Stimulated activated CD4-positive, alpha-beta T cell treated with anti-CD3 and anti-CD28 coated beads, TNF-alpha, amount 100 ng/mL, for 48 hours (primary cell): ENCODE measurements around the gene ELOA.
"Not testable (repeated sequence)": the region's sequence is repeated elsewhere in the genome, so short reads cannot be mapped to it uniquely, and the experiment has no call there.

Source experiments
- DNase-seq, 3 donors: peaks; one replicate each; pipeline ENCODE4 v3.0.0-alpha.2; 2020; ENCODE audit warnings: low read depth in 3 of 3

The ELOA gene

DNA sequence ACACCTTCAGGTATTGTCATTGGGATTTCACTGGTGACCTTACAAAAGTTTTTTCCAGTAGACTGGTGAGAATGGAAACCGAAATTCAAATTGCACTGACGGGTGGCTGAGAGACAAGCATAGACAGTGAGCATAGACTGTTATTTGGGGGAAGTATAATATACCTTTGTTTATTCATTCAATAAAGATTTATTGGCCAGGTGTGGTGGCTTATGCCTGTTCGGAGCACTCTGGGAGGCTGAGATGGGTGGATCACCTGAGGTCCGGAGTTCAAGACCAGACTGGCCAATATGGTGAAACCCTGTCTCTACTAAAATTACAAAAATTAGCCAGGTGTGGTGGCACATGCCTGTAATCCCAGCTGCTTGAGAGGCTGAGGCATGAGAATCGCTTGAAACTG is 10.0 kb upstream of the ELOA start:
- DNase-seq = not testable (repeated sequence)

DNA sequence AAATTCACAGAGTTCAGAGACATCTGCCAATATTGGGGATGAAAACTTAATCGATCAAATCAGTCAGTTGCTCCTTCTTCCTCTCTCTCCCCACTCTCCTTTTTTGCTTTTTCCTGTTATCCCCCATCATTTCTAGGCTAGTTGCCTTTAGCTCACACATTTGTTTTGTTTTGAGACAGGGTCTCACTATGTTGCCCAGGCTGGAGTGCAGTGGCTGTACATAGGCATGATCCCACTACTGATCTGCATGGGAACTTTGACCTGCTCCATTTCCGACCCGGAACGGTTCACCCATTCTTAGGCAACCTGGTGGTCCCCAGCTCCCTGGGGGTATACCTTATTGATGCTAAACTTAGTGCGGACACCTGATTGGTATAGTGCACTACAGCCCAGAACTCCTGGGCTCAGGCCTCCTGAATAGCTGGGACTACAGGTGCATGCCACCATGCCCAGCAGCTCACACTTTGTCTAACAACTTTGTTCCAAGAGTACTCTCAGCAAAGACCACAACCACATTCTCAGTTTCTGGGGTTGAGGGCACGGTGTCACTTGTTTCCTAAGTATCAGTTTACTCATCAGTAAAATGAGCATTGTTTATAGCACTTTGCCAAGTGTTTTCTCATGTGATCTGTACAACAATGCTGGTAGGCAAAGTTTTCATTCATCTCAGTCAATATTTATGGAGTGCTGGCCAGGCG is 6.7 kb upstream of the ELOA start:
- no peak for DNase-seq

DNA sequence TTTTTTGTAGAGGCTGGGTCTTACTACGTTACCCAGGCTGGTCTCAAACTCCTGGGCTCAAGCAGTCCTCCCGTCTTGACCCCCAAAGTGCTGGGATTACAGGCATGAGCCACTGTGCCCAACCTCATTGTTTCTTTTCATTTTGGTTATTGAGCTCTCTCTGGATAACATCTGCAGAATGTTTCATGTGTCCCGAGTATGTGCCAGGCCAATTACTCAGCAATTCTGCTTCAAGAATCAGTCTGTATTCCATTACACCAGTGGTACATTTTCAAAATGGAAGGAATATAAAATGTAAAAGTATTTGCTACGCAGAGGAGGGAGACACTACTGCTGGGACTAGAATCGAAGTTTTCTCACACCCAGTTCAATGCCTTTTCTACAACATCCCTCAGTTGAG is 1.7 kb upstream of the ELOA start:
- no peak for DNase-seq

DNA sequence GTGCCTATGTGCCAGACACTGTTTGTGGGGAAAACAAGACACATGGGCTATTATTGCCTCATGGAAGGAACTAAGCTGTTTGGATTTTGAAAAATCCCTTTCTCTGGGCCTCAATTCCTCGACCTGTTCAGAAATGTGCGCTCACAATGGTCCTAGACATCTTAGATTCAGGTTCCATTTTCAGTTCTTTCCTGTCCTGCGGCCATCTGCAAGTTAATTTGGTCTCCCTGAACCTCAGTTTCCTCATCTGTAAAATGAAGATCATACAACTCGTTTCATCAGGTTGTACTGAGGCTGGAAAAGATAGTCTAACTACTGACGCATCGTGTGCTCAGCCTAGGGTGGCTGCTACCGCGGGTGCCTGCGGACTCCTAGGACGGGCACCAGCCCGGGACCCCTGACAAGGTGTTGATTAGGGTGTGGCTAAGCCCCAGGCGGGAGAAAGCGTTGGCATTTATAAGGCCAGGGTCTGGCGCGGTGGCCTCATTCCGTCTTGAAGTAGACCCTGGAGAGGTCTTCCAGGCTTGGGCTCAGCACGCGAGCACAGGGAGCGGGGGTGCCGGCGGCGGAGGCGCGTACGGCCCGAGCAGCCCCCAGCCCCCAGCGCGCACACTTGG is 493 bp upstream of the ELOA start:
- DNase-seq = peak in 1 of 3 donors; percentile 9

DNA sequence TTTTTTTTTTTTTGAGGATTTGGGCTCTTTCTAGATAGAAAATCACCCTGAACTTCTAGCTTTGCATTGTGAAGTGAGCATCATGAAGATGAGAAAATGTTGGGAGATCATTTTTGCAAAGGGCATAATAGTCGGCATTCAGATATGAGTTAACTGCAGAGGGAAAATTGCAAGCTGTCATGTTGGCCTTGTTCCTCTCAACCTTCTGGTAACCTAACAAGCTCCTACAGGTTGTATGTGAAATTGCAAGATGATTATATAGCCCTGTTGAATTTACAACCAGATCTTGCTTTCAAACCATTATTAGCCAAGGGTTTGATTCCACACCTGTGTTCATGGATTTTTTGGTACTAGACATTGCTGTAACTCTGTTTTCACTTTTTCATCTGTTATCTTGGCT is 2.2 kb downstream of the ELOA start:
- DNase-seq = no peak

DNA sequence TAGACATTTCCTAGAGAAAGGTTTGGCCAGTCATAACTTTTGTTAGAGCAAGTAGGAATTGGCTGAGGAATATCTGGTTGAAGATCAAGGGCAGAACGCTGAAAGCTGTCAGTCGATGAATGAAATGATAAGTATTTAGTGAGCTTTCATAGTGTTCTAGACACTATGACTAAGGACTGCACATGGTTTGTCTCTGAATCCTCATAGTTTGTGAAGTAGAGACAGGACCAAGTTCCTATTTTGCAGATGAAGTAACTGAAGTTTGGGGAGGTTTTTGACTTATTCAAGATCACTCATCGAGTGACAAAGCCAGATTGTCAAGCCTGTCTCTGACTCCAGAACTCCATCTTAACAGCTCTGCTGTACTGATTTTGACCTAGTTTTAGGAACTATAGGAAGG is 4.7 kb downstream of the ELOA start:
- DNase-seq = no peak

DNA sequence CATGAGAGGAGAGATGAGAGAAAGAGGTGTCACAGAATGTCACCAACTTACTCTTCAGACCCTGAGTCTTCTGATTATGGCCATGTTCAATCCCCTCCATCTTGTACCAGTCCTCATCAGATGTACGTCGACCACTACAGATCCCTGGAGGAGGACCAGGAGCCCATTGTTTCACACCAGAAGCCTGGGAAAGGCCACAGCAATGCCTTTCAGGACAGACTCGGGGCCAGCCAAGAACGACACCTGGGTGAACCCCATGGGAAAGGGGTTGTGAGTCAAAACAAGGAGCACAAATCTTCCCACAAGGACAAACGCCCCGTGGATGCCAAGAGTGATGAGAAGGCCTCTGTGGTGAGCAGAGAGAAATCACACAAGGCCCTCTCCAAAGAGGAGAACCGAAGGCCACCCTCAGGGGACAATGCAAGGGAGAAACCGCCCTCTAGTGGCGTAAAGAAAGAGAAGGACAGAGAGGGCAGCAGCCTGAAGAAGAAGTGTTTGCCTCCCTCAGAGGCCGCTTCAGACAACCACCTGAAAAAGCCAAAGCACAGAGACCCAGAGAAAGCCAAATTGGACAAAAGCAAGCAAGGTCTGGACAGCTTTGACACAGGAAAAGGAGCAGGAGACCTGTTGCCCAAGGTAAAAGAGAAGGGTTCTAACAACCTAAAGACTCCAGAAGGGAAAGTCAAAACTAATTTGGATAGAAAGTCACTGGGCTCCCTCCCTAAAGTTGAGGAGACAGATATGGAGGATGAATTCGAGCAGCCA is 8.0 kb downstream of the ELOA start:
- DNase-seq = peak in 1 of 3 donors; percentile 25

DNA sequence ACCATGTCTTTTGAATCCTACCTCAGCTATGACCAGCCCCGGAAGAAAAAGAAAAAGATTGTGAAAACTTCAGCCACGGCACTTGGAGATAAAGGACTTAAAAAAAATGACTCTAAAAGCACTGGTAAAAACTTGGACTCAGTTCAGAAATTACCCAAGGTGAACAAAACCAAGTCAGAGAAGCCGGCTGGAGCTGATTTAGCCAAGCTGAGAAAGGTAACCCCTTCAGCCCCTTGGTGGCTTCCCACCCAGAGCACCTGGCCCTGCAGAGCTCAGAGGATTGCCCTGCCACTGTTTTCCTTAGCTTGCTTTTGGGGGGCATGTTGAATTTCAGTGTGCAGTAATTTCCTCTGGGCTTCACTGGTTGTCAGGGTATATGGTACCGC is 8.5 kb downstream of the ELOA start:
- DNase-seq = no peak

DNA sequence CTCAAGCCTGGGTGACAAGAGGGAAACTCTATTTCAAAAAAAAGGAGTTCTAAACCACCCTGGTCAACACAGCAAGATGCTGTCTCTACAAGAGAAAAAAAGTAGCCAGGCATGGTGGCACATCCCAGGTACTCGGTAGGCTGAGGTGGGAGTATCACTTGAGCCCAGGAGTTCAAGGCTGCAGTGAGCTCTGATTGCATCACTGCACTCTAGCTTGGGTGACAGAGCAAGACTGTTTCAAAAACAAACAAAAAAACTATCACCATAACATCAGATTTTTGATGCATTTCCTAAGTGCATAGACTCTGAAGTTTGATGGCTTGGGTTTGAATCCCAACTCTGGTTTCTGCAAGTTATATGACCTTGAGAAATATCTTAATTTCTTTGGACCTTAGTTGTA is 9.6 kb downstream of the ELOA start:
- DNase-seq = no peak

DNA sequence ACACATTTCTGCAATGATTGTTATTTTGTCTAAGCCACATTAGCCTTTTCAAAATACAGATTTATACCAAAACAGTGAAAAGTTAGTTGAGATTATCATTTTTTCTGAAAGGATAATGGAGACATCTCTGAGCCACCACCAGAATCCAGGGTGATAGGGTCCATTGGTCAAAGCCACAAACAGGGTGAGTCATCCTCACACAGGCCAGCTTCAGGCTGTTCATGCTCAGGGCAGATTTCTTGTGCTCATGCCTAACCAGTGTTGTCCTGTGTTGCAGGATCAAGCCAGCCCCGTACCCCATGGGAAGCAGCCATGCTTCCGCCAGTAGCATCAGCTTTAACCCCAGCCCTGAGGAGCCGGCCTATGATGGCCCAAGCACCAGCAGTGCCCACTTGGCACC is 13.4 kb downstream of the ELOA start:
- DNase-seq = no peak

DNA sequence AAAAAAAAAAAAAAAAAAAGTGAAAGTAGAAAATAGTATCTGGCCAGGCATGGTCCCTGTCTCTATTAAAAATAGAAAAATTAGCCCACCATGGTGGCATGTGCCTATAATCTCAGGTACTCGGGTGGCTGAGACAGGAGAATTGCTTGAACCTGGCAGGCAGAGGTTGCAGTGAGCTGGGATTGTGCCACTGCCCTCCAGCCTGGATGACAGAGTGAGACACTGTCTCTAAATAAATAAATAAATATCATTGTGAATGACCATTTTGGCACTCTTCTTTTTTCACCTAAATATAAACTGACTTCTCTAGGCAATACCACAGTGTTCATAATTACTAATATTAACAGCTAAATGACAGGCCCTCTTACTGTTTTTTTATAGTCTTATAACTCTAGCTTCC is 14.5 kb downstream of the ELOA start:
- DNase-seq = no peak

DNA sequence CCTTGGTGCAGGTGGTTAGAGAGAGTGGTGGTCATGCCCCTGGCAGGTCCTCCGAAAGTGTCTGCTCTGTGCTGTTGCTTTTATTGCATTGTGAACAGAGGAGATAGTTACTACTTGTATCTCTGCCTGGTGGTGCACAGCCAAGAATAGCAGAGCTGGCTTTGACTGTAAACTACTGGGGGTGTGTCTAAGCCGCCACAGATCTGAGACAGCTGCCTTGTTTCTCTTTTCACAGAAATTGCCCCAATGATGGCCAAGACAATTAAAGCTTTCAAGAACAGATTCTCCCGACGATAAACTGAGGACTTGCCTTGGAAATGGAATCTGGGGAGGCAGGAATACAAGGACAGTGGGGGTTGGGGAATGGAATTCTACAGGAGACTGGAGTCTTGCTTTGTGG is 16.0 kb downstream of the ELOA start:
- no peak for DNase-seq

DNA sequence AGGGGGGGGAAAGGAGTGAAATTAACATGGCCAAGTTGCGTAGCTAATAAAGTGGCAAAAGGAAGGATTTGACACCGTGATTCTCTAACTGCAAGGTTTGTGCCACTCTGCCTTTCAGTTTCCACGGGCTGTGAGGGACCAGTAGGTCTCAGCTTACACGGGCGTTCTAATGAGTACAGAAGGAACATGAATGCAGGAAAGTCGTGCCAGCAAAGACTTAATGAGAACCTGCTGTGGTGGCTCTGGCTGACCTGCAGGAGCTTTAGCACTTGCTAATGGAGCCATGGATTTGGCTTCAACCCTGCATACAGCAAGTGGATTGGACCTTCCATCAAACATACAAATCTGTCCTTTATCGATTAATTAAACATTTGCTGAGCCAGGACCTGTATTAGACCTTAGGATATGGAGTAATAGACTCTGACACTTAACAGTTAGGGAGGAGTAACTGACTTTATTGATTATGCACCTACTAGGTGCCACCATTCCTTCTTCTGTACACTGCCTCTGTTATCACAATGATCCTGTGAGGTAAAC is 19.8 kb downstream of the ELOA start:
- DNase-seq = no peak

DNA sequence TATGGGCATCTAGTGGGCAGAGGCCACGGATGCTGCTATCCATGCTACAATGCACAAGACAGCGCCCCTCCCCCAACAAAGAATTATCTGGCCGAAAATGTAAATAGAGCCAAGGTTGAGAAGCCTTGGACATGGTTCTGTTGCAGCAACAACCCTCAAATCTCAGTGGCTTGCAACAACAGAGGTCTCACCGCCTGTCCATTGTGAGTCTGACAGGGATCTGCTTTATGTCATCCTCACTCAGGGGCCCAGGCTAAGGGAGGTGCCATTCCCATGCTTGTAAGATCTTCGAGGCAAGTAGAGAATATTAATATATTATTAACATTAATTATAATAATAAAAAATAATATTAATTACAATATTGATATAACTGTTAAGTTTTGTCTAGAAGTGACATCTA is 25.5 kb downstream of the ELOA start:
- no peak for DNase-seq

DNA sequence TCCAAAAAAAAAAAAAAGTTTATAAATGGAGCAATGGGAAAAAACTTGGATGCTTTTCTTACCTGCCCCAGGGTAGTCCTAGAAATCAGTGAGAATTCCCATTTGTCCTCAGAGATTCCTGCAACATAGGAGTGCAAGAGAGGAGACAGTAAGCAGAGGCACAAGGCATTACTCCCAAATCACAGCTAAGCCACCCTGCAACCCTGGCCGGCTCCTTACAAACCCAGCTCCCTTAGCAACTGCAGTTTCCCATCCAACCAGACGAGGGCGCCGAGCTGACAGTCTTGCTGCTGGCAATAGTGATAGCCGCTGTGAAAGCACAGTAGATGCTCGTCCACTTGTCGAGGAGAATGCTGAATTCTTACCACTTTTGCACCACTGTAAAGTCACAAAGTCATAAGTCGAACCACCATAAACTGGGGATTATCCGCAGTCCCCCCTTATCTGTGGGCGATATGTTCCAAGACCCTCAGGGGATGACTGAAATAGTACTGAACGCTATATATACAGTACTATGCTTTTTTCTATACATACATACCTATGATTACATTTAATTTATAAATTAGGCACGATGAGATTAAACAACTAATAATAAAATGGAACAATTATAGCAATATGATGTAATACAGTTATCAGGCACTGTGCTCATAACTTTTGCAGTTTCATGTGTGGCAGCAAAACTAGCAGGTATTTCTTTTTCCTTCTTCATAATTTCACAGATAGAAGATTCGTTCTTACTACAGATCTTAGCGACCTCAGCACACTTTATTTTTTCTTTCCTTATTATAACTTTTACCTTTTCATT is 29.0 kb downstream of the ELOA start:
- DNase-seq = peak; percentile 72 to 84 (median 79)

DNA sequence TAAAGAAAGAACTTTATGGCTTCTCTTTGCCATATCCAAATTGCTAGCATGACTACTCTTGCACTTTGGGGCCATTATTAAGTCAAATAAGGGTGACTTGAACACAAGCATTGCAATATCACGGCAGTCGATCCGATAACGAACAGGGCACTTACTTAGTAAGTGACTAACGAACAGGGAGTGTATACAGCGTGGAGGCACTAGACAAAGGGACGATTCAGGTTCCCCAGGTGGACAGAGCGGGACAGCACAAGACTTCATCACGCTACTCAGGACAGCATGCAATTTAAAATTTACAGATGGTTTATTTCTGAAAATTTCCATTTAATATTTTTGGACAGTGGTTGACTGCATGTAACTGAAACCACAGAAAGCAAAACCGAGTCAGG is 29.6 kb downstream of the ELOA start:
- no peak for DNase-seq

DNA sequence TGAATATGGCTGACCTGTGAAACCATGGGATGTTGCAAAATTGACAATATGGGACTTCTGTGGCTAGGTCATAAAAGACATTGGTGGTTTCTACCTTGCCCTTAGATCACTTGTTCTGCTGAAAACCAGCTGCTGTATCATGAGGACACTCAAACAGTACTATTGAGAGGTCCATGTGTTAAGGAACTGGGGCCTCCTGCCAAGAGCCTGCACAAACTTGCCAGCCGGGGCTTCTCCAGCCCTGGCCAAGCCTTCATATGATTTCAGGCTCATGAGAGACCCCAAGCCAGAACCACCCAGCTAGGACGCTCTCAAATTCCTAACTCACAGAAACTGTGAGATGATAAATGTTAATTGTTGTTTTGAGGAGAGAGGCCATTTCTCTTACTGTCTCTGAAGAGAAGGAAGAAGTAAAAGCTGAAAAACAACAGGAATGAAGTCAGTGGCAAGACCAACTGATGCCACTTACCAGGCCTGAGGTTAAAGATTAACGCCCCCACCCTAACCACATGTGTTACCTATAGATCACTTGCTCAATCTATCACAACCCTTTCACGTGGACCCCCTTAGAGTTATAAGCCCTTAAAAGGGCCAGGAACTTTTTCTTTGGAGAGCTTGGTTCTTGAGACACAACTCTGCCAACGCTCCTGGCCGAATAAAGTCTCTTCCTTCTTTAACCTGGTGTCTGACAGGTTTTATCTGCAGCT is 31.1 kb downstream of the ELOA start:
- DNase-seq = no peak

DNA sequence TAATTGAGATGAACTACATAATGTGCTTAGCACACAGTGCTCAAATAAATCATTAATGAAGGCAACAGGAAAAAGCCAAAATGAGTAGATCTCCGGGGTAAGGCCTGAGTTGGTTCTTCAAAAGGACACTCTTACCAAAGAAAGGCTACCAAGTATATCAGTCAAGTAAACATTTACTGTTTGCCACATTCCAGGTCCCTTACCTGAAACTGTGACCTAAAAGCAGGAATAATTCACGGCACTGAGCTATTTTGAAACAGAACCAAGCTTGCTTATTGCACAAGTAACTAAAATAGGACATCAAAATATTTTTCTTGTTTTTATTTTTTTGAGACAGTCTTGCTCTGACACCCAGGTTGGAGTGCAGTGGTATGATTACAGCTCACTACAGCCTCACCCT is 32.9 kb downstream of the ELOA start:
- no peak for DNase-seq

DNA sequence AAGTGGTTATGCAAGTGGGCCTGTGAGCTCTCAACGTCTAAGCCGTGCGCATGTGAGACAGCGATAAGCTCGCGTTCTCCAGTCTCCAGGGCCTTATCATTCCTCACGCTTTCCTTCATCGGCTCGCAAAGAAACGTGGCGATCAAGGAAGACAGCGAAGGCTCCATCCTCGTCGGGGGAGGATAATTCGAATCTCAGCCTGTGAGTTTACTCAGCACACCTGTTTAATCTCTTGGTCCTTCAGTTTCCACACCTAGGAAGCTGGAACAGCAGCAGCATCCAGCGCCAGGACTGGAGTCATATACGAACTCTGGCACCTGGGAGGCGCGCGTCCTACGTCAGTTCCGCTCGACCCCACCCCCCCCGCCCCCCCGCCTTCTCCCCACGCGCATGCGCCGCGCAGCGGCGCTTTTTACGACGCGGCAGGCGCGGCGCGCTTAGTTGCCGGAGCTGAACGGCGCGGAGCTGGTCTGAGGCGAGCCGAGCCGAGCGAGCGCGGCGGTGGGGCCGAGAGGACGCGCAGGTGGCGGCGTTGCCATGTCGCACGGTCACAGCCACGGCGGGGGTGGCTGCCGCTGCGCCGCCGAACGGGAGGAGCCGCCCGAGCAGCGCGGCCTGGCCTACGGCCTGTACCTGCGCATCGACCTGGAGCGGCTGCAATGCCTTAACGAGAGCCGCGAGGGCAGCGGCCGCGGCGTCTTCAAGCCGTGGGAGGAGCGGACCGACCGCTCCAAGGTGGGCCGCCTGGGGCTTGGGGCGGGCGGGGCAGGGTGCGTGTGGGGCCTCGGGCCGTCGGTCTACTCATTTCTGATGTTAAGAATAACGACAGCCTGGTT is 34.9 kb downstream of the ELOA start, which contains the start of gene PITHD1:
PITHD1 (plus strand) TSS at position 440 of the 836 bp plus-strand sequence; CDS start at position 538, 98 bp downstream.
- peak; percentile 63 to 77 (median 63) for DNase-seq

DNA sequence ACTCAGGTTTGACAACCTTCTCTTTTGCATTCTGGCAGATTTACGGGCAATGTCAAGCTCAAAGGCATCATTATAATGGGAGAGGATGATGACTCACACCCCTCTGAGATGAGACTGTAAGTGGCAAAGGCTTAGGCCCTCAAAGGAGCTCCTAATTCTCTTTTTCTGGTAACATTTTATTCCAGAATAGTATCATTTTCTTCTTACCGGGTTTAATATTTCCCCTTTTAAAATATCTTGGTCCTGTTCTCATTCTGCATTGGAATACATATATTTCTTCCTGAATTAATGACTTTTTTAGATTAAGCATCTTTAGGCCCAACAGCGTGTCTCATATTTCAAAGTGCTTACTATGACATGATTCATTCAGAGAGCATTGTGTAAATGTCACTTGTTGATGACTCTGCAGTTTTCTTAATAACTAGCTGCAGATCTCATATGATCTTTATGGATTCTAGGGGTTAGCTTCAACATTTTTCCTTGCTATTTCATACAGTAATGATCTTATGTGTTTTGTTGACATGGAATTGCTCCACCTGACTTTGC is 36.6 kb downstream of the ELOA start:
- no peak for DNase-seq
